ENCODE data around the gene NPHP1. TPM values are rescaled to one million over a fixed set of nuclear protein-coding genes. Genes with fewer than 3 reads are reported as not detected.
A peak's percentile ranks its signal among the peaks of the same experiment; 100 is the strongest.
"Not testable (repeated sequence)": the region's sequence is repeated elsewhere in the genome, so short reads cannot be mapped to it uniquely, and the experiment has no call there.

Gene NPHP1
- total RNA-seq, 2 donors from 2014 or later = 0.98 to 1.5 TPM

GRCh38 chr2:110106642-110107041, 98.2 kb downstream of the NPHP1 start:
- H3K27me3 Mint-ChIP-seq = peaks cover 63% of the 10 kb centered on the region

GRCh38 chr2:110105608-110106467, 99.0 kb downstream of the NPHP1 start:
- Mint-ChIP-seq H3K27ac (no peak overlapping the region), H3K36me3 (ENCODE audit: low read depth) (no peaks in the 10 kb centered on the region), H3K4me3 (no peak overlapping the region), H3K27me3 (peaks cover 60% of the 10 kb centered on the region), H3K9me3 (peaks cover 4% of the 10 kb centered on the region), H3K4me1 (peaks cover 6% of the 10 kb centered on the region)
- no peak for ATAC-seq (replicated peaks)

More at GRCh38 chr2:110106642-110107041, 98.2 kb downstream of the NPHP1 start:
- peaks cover 6% of the 10 kb centered on the region for H3K4me1 Mint-ChIP-seq
- ATAC-seq (replicated peaks) = no peak
- no peaks in the 10 kb centered on the region for H3K36me3 Mint-ChIP-seq (ENCODE audit: low read depth)
- H3K27ac Mint-ChIP-seq = no peak overlapping the region
- H3K9me3 Mint-ChIP-seq = peaks cover 4% of the 10 kb centered on the region
- H3K4me3 Mint-ChIP-seq = no peak overlapping the region

GRCh38 chr2:110105183-110105582, 99.6 kb downstream of the NPHP1 start:
- Mint-ChIP-seq H3K9me3 (peaks cover 3% of the 10 kb centered on the region), H3K27me3 (peaks cover 56% of the 10 kb centered on the region), H3K36me3 (ENCODE audit: low read depth) (no peaks in the 10 kb centered on the region), H3K4me1 (peaks cover 4% of the 10 kb centered on the region), H3K27ac (no peak overlapping the region), H3K4me3 (no peak overlapping the region)
- no peak for ATAC-seq (replicated peaks)

GRCh38 chr2:110104025-110104771, 100.6 kb downstream of the NPHP1 start:
- Mint-ChIP-seq H3K4me3 (no peak overlapping the region), H3K27ac (no peak overlapping the region), H3K36me3 (ENCODE audit: low read depth) (no peaks in the 10 kb centered on the region), H3K4me1 (no peaks in the 10 kb centered on the region), H3K9me3 (no peaks in the 10 kb centered on the region), H3K27me3 (peaks cover 51% of the 10 kb centered on the region)
- ATAC-seq (replicated peaks) = no peak

- Mint-ChIP-seq H3K27ac (peak overlapping the region; percentile 81), H3K9me3 (peaks cover 2% of the 10 kb centered on the region), H3K4me3 (no peak overlapping the region), H3K27me3 (peaks cover 44% of the 10 kb centered on the region), H3K36me3 (ENCODE audit: low read depth) (no peaks in the 10 kb centered on the region), H3K4me1 (no peaks in the 10 kb centered on the region)
- no peak for ATAC-seq (replicated peaks)
Measured at GRCh38 chr2:110103061-110103961, 101.5 kb downstream of the NPHP1 start.

- H3K9me3 Mint-ChIP-seq = peaks cover 4% of the 10 kb centered on the region
- no peaks in the 10 kb centered on the region for H3K36me3 Mint-ChIP-seq (ENCODE audit: low read depth)
- peak; percentile 42 for ATAC-seq (replicated peaks)
- peak overlapping the region; percentile 81 for H3K27ac Mint-ChIP-seq
- H3K27me3 Mint-ChIP-seq = peaks cover 38% of the 10 kb centered on the region
- H3K4me3 Mint-ChIP-seq = no peak overlapping the region
- H3K4me1 Mint-ChIP-seq = no peaks in the 10 kb centered on the region
Measured at GRCh38 chr2:110101901-110102803, 102.7 kb downstream of the NPHP1 start.

- H3K36me3 Mint-ChIP-seq (ENCODE audit: low read depth) = no peaks in the 10 kb centered on the region
- peak overlapping the region; percentile 81 for H3K27ac Mint-ChIP-seq
- H3K4me3 Mint-ChIP-seq = no peak overlapping the region
- peak; percentile 71 for ATAC-seq (replicated peaks)
- H3K27me3 Mint-ChIP-seq = peaks cover 32% of the 10 kb centered on the region
- H3K9me3 Mint-ChIP-seq = peaks cover 4% of the 10 kb centered on the region
- no peaks in the 10 kb centered on the region for H3K4me1 Mint-ChIP-seq
Measured at GRCh38 chr2:110101280-110101844, 103.5 kb downstream of the NPHP1 start.

GRCh38 chr2:110100880-110101279, 103.9 kb downstream of the NPHP1 start:
- H3K4me3 Mint-ChIP-seq; ATAC-seq (replicated peaks); H3K36me3 Mint-ChIP-seq (ENCODE audit: low read depth); H3K27ac Mint-ChIP-seq; H3K9me3 Mint-ChIP-seq; H3K4me1 Mint-ChIP-seq: not testable (repeated sequence)
- H3K27me3 Mint-ChIP-seq = peaks cover 34% of the 10 kb centered on the region

- H3K4me3 Mint-ChIP-seq = no peak overlapping the region
- H3K36me3 Mint-ChIP-seq (ENCODE audit: low read depth) = no peaks in the 10 kb centered on the region
- peaks cover 34% of the 10 kb centered on the region for H3K27me3 Mint-ChIP-seq
- H3K9me3 Mint-ChIP-seq = peaks cover 4% of the 10 kb centered on the region
- no peak overlapping the region for H3K27ac Mint-ChIP-seq
- H3K4me1 Mint-ChIP-seq = no peaks in the 10 kb centered on the region
- ATAC-seq (replicated peaks) = no peak
Measured at GRCh38 chr2:110100480-110100879, 104.3 kb downstream of the NPHP1 start.

- H3K4me1 Mint-ChIP-seq = no peaks in the 10 kb centered on the region
- H3K27ac Mint-ChIP-seq = no peak overlapping the region
- no peaks in the 10 kb centered on the region for H3K36me3 Mint-ChIP-seq (ENCODE audit: low read depth)
- no peak for ATAC-seq (replicated peaks)
- no peak overlapping the region for H3K4me3 Mint-ChIP-seq
- H3K9me3 Mint-ChIP-seq = peaks cover 4% of the 10 kb centered on the region
- peaks cover 26% of the 10 kb centered on the region for H3K27me3 Mint-ChIP-seq
Measured at GRCh38 chr2:110099471-110100225, 105.2 kb downstream of the NPHP1 start.

GRCh38 chr2:110099038-110099425, 105.8 kb downstream of the NPHP1 start:
- ATAC-seq (replicated peaks) = no peak
- Mint-ChIP-seq H3K9me3 (peaks cover 4% of the 10 kb centered on the region), H3K27ac (no peak overlapping the region), H3K36me3 (ENCODE audit: low read depth) (no peaks in the 10 kb centered on the region), H3K4me3 (no peak overlapping the region), H3K27me3 (peaks cover 19% of the 10 kb centered on the region), H3K4me1 (no peaks in the 10 kb centered on the region)

GRCh38 chr2:110097506-110098220, 107.2 kb downstream of the NPHP1 start:
- Mint-ChIP-seq H3K36me3 (ENCODE audit: low read depth) (no peaks in the 10 kb centered on the region), H3K9me3 (peaks cover 4% of the 10 kb centered on the region), H3K4me3 (no peak overlapping the region), H3K4me1 (no peaks in the 10 kb centered on the region), H3K27me3 (peaks cover 15% of the 10 kb centered on the region), H3K27ac (no peak overlapping the region)
- no peak for ATAC-seq (replicated peaks)

Data from activated T-helper 17 cell treated with anti-CD3 and anti-CD28 coated beads, Interleukin-2, amount 50 U/mL, for 72 hours (primary cell).